SK-N-SH (cell line): ENCODE data around the gene CA5A. TPM values are rescaled to one million over a fixed set of nuclear protein-coding genes. Genes with fewer than 3 reads are reported as not detected.

ENCODE experiments used
- CTCF ChIA-PET: fragments of 300-600, 350-600 bp; formaldehyde crosslinking; extraction: SDS; loops from one replicate; lab custom pipeline; 2021; lab: Yijun Ruan, JAX
- POLR2A ChIA-PET: fragments of 350-600 bp; sonication (Branson Sonifier 250); formaldehyde crosslinking; extraction: SDS; loops from one replicate; lab custom pipeline; 2020; ENCODE audit warnings: antibody characterized with exemption, inconsistent platforms; lab: Yijun Ruan, JAX
- DNase-seq: peaks from one replicate; pipeline ENCODE4 v3.0.0; 2012
- H2AFZ ChIP-seq: fragments of 200-600 bp; sonication (generic); 2 replicates; pipeline ENCODE4 v1.8.1; 2016; ENCODE audit warnings: antibody characterized with exemption, mild to moderate bottlenecking, low read depth
- H3F3A ChIP-seq: fragments of 200-600 bp; sonication (generic); replicated peaks from 2 replicates; pipeline ENCODE3; 2016; ENCODE audit warnings: antibody characterized with exemption, mild to moderate bottlenecking; ENCODE audit not compliant: insufficient read depth
- H3K27ac ChIP-seq, 2 experiments: fragments of 200-500 bp in 1 of 2; fragments of 200-600 bp in 1 of 2; sonication (Bioruptor generic) in 1 of 2; sonication (generic), shearing (Covaris generic) in 1 of 2; 2 replicates each; pipeline versions ENCODE4 v1.5.1 to v1.6.1; 2014 to 2016; ENCODE audit warnings: low read depth in 2 of 2, inconsistent platforms in 1 of 2, low read length in 1 of 2, mild to moderate bottlenecking in 1 of 2, mixed read lengths in 1 of 2
- H3K27me3 ChIP-seq: fragments of 200-600 bp; sonication (generic), shearing (Covaris generic); 2 replicates; pipeline ENCODE4 v1.6.1; 2016; ENCODE audit warnings: mixed run types; ENCODE audit not compliant: insufficient read depth
- H3K36me3 ChIP-seq, 2 experiments: fragments of 200-500 bp in 1 of 2; fragments of 200-600 bp in 1 of 2; sonication (Bioruptor generic) in 1 of 2; sonication (generic) in 1 of 2; replicated peaks in 1 of 2; 2 replicates each; pipeline versions ENCODE3 to v1.5.1; 2014 to 2016; ENCODE audit warnings: low read length in 1 of 2, mild to moderate bottlenecking in 1 of 2; ENCODE audit not compliant: insufficient read depth in 2 of 2, control insufficient read depth in 1 of 2
- H3K4me1 ChIP-seq, 2 experiments: fragments of 200-500 bp in 1 of 2; fragments of 200-600 bp in 1 of 2; sonication (Bioruptor generic) in 1 of 2; sonication (generic), shearing (Covaris generic) in 1 of 2; 2 replicates each; pipeline versions ENCODE4 v1.5.1 to v1.6.1; 2014 to 2016; ENCODE audit warnings: low read depth in 1 of 2, low read length in 1 of 2, mixed run types in 1 of 2; ENCODE audit not compliant: insufficient read depth in 2 of 2, control insufficient read depth in 1 of 2
- H3K4me2 ChIP-seq: fragments of 200-600 bp; sonication (generic), shearing (Covaris generic); 2 replicates; pipeline ENCODE4 v1.6.1; 2017; ENCODE audit warnings: mixed run types
- H3K4me3 ChIP-seq, 2 experiments: fragments of 200-500 bp in 1 of 2; fragments of 200-600 bp in 1 of 2; sonication (Bioruptor generic) in 1 of 2; sonication (generic), shearing (Covaris generic) in 1 of 2; 2 replicates each; pipeline versions ENCODE4 v1.5.1 to v1.8.1; 2014 to 2016; ENCODE audit warnings: low read depth in 2 of 2, inconsistent platforms in 1 of 2, low read length in 1 of 2, mild to moderate bottlenecking in 1 of 2, mixed read lengths in 1 of 2, moderate library complexity in 1 of 2
- H3K79me2 ChIP-seq: fragments of 200-600 bp; sonication (generic); 2 replicates; pipeline ENCODE4 v1.8.1; 2017; ENCODE audit warnings: mild to moderate bottlenecking; ENCODE audit not compliant: insufficient read depth
- H3K9ac ChIP-seq: fragments of 200-600 bp; sonication (generic); 2 replicates; pipeline ENCODE4 v1.6.1; 2017; ENCODE audit warnings: mixed run types
- H3K9me2 ChIP-seq: fragments of 200-600 bp; sonication (generic); 2 replicates; pipeline ENCODE4 v1.6.1; 2017; ENCODE audit warnings: mixed run types
- H3K9me3 ChIP-seq: fragments of 200-600 bp; sonication (generic); 2 replicates; pipeline ENCODE4 v1.6.1; 2017; ENCODE audit warnings: mixed run types, mild to moderate bottlenecking, moderate library complexity
- H4K20me1 ChIP-seq: fragments of 200-600 bp; sonication (generic); 2 replicates; pipeline ENCODE4 v1.6.1; 2017; ENCODE audit warnings: mild to moderate bottlenecking, mixed run types; ENCODE audit not compliant: insufficient read depth
- CTCF ChIP-seq: fragments of 200-600 bp; sonication (generic); IDR thresholded peaks from 2 replicates; pipeline ENCODE4 v1.6.1; 2017; ENCODE audit warnings: antibody characterized with exemption, mild to moderate bottlenecking, moderate library complexity
- EZH2phosphoT487 ChIP-seq: fragments of 200-600 bp; sonication (generic); IDR thresholded peaks from 2 replicates; pipeline ENCODE4 v1.6.1; 2017; ENCODE audit warnings: low read depth, mixed run types, mild to moderate bottlenecking, antibody characterized with exemption, moderate library complexity, borderline replicate concordance
- FOXJ3 ChIP-seq: sonication (generic); formaldehyde crosslinking; IDR thresholded peaks from 2 replicates; pipeline ENCODE4 v1.5.1; 2020; ENCODE audit warnings: mild to moderate bottlenecking, missing genetic modification reagents
- IRF3 ChIP-seq: fragments of 150-350 bp; IDR thresholded peaks from 2 replicates; pipeline ENCODE4 v1.6.1; 2016; ENCODE audit warnings: mild to moderate bottlenecking, low read depth, low read length
- MAX ChIP-seq: IDR thresholded peaks from 2 replicates; pipeline ENCODE4 v1.4.0; 2012; ENCODE audit warnings: low read depth
- MEF2A ChIP-seq: IDR thresholded peaks from 2 replicates; pipeline ENCODE4 v1.4.0; 2012; ENCODE audit warnings: low read depth, borderline replicate concordance
- NFIC ChIP-seq: IDR thresholded peaks from 2 replicates; pipeline ENCODE4 v1.4.0; 2012; ENCODE audit warnings: borderline replicate concordance
- REST ChIP-seq: IDR thresholded peaks from 2 replicates; pipeline ENCODE4 v1.6.1; 2012; ENCODE audit warnings: mild to moderate bottlenecking, low read depth, low read length, moderate library complexity
- RXRA ChIP-seq: IDR thresholded peaks from 2 replicates; pipeline ENCODE4 v1.4.0; 2012; ENCODE audit warnings: low read depth, mild to moderate bottlenecking, borderline replicate concordance
- SIN3A ChIP-seq: IDR thresholded peaks from 2 replicates; pipeline ENCODE4 v1.6.1; 2012; ENCODE audit warnings: low read depth, mild to moderate bottlenecking, low read length, moderate library complexity, borderline replicate concordance
- SMC3 ChIP-seq: IDR thresholded peaks from 2 replicates; pipeline ENCODE4 v1.6.1; 2012; ENCODE audit warnings: low read depth, low read length, improper control_type of control experiment
- TEAD4 ChIP-seq: IDR thresholded peaks from 2 replicates; pipeline ENCODE4 v1.4.0; 2012; ENCODE audit warnings: mild to moderate bottlenecking, borderline replicate concordance; ENCODE audit not compliant: insufficient read depth
- USF1 ChIP-seq: IDR thresholded peaks from 2 replicates; pipeline ENCODE4 v1.4.0; 2012; ENCODE audit warnings: low read depth, borderline replicate concordance
- ZBTB33 ChIP-seq: IDR thresholded peaks from 2 replicates; pipeline ENCODE4 v1.4.0; 2012; ENCODE audit warnings: low read depth, borderline replicate concordance
- WGBS: methylation state at CpG from one replicate; pipeline ENCODE4 v1.1.6; 2017; ENCODE audit warnings: low lambda C conversion rate; 5-methylcytosine and 5-hydroxymethylcytosine counted together
- polyA plus RNA-seq, 3 experiments: library from polyadenylated mRNA; depleted of rRNA; stranded (reverse); fragments of >200 nt; gene quantifications; 2 replicates each; pipeline ENCODE4 v1.2.3, GENCODE V29; 2012

The CA5A gene
- polyA plus RNA-seq, 1 of the 3 experiments (the other 2 are of a cell fraction) = not detected

GRCh38 chr16:87955302-87956097 is 19.2 kb upstream of the CA5A start:
- CTCF ChIA-PET = interaction anchor here (1.0 kb wide), 1 partner anchor 175 kb away, joined by 3 read pairs; no protein-coding TSS in a partner anchor
- Histone ChIP-seq H3K4me2 (no peak overlapping the region), H3K36me3 (peaks cover 10 to 13% of the 10 kb centered on the region in 2 experiments)
- 91% methylated on average over 18 of the region's 18 CpGs for WGBS
- TF ChIP-seq RXRA (no peak), USF1 (no peak), EZH2phosphoT487 (no peak), IRF3 (no peak)
- TF ChIP-seq, all 33 proteins: peak for 0
- Histone ChIP-seq H3K4me1 (peaks cover 27 to 31% of the 10 kb centered on the region in 2 experiments; a peak in 2 of 4 replicates), H3K9ac (no peak overlapping the region), H3K9me3 (no peaks in the 10 kb centered on the region), H3K4me3 (no peak overlapping the region), H3K27me3 (no peaks in the 10 kb centered on the region), H3K27ac (no peak overlapping the region; a peak in 2 of 4 replicates), H3K9me2 (no peaks in the 10 kb centered on the region), H3K79me2 (peaks cover 78% of the 10 kb centered on the region), H4K20me1 (no peaks in the 10 kb centered on the region), H2AFZ (no peak overlapping the region), H3F3A (peaks cover 22% of the 10 kb centered on the region)
- DNase-seq = no peak
- POLR2A ChIA-PET = no interaction called here

GRCh38 chr16:87954826-87955225 is 18.5 kb upstream of the CA5A start:
- H3K27me3 ChIP-seq = no peaks in the 10 kb centered on the region
- no peaks in the 10 kb centered on the region for H3K9me2 ChIP-seq
- no peak overlapping the region for H2AFZ ChIP-seq
- peaks cover 72% of the 10 kb centered on the region for H3K79me2 ChIP-seq
- H3K27ac ChIP-seq = no peak overlapping the region; a peak in 1 of 4 replicates
- H4K20me1 ChIP-seq = no peaks in the 10 kb centered on the region
- H3K36me3 ChIP-seq = peaks cover 10 to 13% of the 10 kb centered on the region in 2 experiments
- DNase-seq = no peak
- CTCF ChIA-PET = interaction anchor here (1.2 kb wide), 1 partner anchor 83 kb away, joined by 3 read pairs; no protein-coding TSS in a partner anchor
- no peak overlapping the region for H3K9ac ChIP-seq
- no peak overlapping the region for H3K4me3 ChIP-seq
- H3K4me2 ChIP-seq = no peak overlapping the region
- H3F3A ChIP-seq = peaks cover 22% of the 10 kb centered on the region
- H3K9me3 ChIP-seq = no peaks in the 10 kb centered on the region
- peaks cover 27 to 31% of the 10 kb centered on the region in 2 experiments; a peak in 2 of 4 replicates for H3K4me1 ChIP-seq
- 69% methylated on average over 3 of the region's 15 CpGs for WGBS
- POLR2A ChIA-PET = no interaction called here
- TF ChIP-seq RXRA (no peak), MEF2A (no peak), ZBTB33 (no peak), MAX (no peak), SIN3A (no peak), REST (no peak), CTCF (no peak), TEAD4 (no peak), FOXJ3 (no peak), SMC3 (no peak), NFIC (no peak)
